Heart left ventricle (tissue), 13 donors: Measurements from ENCODE around the gene TRRAP.

Experiments used
- CTCF ChIP-seq, 12 donors: fragments of 200-600 bp; sonication (generic) in 4 of 12; IDR thresholded peaks; one replicate each; pipeline versions ENCODE4 v1.5.0 to v1.8.0; 2018 to 2022; ENCODE audit warnings: antibody characterized with exemption in 12 of 12, mild to moderate bottlenecking in 5 of 12
- POLR2A ChIP-seq, 2 donors: fragments of 450-650 bp; IDR thresholded peaks; one replicate each; pipeline ENCODE4 v1.6.1; 2017; ENCODE audit warnings: antibody characterized with exemption in 2 of 2, mild to moderate bottlenecking in 2 of 2, moderate library complexity in 2 of 2
- donor health status: ischemic (EF 13 %, LVEDD 7.1; RV severe dilation, severe dysfunction).
- donor health status: DM: no; HTN: yes; CAD: no.
- donor health status: DM: no; HTN: no; CAD: no.
- donor health status: ischemic (EF 25% LVEDD 6.9; RV normal size, moderate dysfunction).
- donor health status: ischemic (EF 25% LVEDD 5.7; RV mildly dilated, moderate dysfunction).
- donor health status: ischemic (EF 35%, LVEDD 5.7; RV mildly dilated, moderate dysfunction).
- donor health status: nonischemic (EF 11% LVEDD 7.7; RV severe dilation, severe dysfunction).
- donor health status: DM: yes; HTN: yes; CAD: no.
- donor health status: PGD.
- donor health status: ischemic (EF 29% LVEDD 5.4; RV normal size, mild dysfunction).
- donor health status: nonischemic (EF 23%, LVEDD 6.1; RV moderate dilation, normal function).

GRCh38 chr7:98836811-98837629, 41.3 kb upstream of the TRRAP start:
- no peak for TF ChIP-seq POLR2A (IDR thresholded peaks at IDR 0.05)
- peak; percentile 40 to 62 (median 54) for TF ChIP-seq CTCF (IDR thresholded peaks at IDR 0.05)
